CD4-positive, CD25-positive, alpha-beta regulatory T cell (primary cell): Measurements from ENCODE around the gene NFYB. TPM values are rescaled to one million over a fixed set of nuclear protein-coding genes. Genes with fewer than 3 reads are reported as not detected.

ENCODE experiments used
- ATAC-seq, 2 donors: fragments of 150-1000 bp; cut with Tn5 transposase; one replicate each; pipeline ENCODE4 v1.10.0; 2021; ENCODE audit warnings: low read depth in 2 of 2, moderate number of reproducible peaks in 2 of 2, moderate library complexity in 1 of 2
- DNase-seq, 3 donors: peaks; one replicate each; pipeline versions ENCODE4 v3.0.0 to v3.0.0-alpha.2; 2012 to 2022; ENCODE audit warnings: mixed read lengths in 1 of 3
- H3K27ac ChIP-seq: one replicate; pipeline ENCODE4 v1.7.0; 2013; ENCODE audit warnings: mild to moderate bottlenecking, low read length; ENCODE audit not compliant: insufficient read depth, poor library complexity, severe bottlenecking
- H3K27me3 ChIP-seq: one replicate; pipeline ENCODE4 v1.7.0; 2013; ENCODE audit warnings: low read length; ENCODE audit not compliant: control insufficient read depth, insufficient read depth
- H3K36me3 ChIP-seq: one replicate; pipeline ENCODE4 v1.7.0; 2013; ENCODE audit warnings: mild to moderate bottlenecking, low read length, moderate library complexity; ENCODE audit not compliant: control insufficient read depth, insufficient read depth
- H3K4me1 ChIP-seq: 2 replicates; pipeline ENCODE4 v1.7.0; 2013; ENCODE audit warnings: mild to moderate bottlenecking, low read length; ENCODE audit not compliant: insufficient read depth, control insufficient read depth, poor library complexity, severe bottlenecking
- H3K4me3 ChIP-seq: one replicate; pipeline ENCODE4 v1.7.0; 2013; ENCODE audit warnings: low read depth, mild to moderate bottlenecking, low read length, moderate library complexity
- H3K9me3 ChIP-seq, 2 experiments: 1 replicate in 1 of 2; 2 replicates in 1 of 2; pipeline ENCODE4 v1.7.0; 2013; ENCODE audit warnings: low read length in 2 of 2, mild to moderate bottlenecking in 1 of 2, moderate library complexity in 1 of 2; ENCODE audit not compliant: control insufficient read depth in 2 of 2
- H3K27ac Mint-ChIP-seq, 3 donors: one replicate each; pipeline ENCODE4 v1.8.0; 2020 to 2022; ENCODE audit warnings: mild to moderate bottlenecking in 3 of 3, mixed read lengths in 3 of 3, moderate library complexity in 2 of 3
- H3K27me3 Mint-ChIP-seq: one replicate; pipeline ENCODE4 v1.8.0; 2022; ENCODE audit warnings: mild to moderate bottlenecking, mixed read lengths
- H3K36me3 Mint-ChIP-seq: one replicate; pipeline ENCODE4 v1.8.0; 2020; ENCODE audit warnings: mixed read lengths
- H3K4me1 Mint-ChIP-seq, 4 donors: one replicate each; pipeline ENCODE4 v1.8.0; 2020 to 2022; ENCODE audit warnings: mixed read lengths in 4 of 4, mild to moderate bottlenecking in 1 of 4
- H3K4me3 Mint-ChIP-seq, 4 donors: one replicate each; pipeline ENCODE4 v1.8.0; 2020 to 2022; ENCODE audit warnings: mild to moderate bottlenecking in 4 of 4, mixed read lengths in 4 of 4, moderate library complexity in 3 of 4
- H3K9me3 Mint-ChIP-seq, 7 donors: one replicate each; pipeline ENCODE4 v1.8.0; 2020 to 2022; ENCODE audit warnings: mixed read lengths in 7 of 7, mild to moderate bottlenecking in 3 of 7, moderate library complexity in 2 of 7
- polyA plus RNA-seq, 4 donors: library from polyadenylated mRNA; unstranded; fragments of 300-500 nt; fragmentation: Illumina TruSeq; gene quantifications; one replicate each; pipeline ENCODE4 v1.2.3, GENCODE V29; 2021
- total RNA-seq: library from RNA; stranded (reverse); gene quantifications from one replicate; pipeline ENCODE4 v1.2.3, GENCODE V29; 2022

The NFYB gene
- total and polyA plus RNA-seq, 5 donors from 2014 or later = 15.4 to 48.0 (median 42.5) TPM

DNA sequence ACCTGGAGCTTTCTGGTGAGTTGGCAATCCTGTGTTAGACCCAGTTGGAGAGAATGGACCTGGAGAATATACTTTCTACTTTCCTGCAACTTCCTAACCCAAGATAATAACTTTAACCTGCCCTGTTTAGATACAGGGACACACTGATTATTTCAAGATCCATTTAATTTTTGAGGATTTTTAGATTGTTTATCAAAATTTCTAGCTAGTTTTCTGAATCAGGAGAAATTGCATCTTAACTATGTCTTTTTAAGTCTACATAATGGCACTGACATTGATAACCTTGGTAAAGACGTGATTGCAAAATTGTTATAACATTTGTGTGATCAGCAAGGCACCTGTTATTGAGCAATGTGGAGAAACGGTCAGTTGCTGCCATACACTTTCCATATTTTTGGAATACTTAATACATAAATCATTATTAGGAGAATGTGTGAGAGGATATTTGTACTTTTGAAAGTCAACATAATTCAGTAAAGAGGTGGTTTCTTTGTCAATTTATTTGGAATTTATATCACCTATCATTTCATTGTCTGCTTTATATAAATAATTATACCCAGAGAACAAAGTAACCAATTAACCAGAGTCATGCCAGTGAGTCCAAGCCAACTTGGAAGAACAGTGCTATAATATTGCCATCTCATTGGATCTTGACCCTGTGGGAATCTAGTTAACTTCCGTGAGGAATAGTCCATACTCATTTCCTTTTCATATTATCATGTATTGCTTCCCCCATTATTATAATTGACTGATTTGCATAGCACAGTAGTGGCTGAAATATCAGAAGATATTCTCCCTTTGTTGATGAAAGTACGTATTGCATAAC is 28.4 kb downstream of the NFYB start:
- Histone ChIP-seq H3K9me3 (no peaks in the 10 kb centered on the region), H3K4me1 (no peaks in the 10 kb centered on the region), H3K4me3 (no peak overlapping the region), H3K27me3 (no peaks in the 10 kb centered on the region), H3K36me3 (peaks cover 7% of the 10 kb centered on the region), H3K27ac (no peak overlapping the region)
- Mint-ChIP-seq H3K27me3 (no peaks in the 10 kb centered on the region), H3K4me1 (peaks cover 9 to 16% (median 12%) of the 10 kb centered on the region in 4 donors), H3K9me3 (no peaks in the 10 kb centered on the region), H3K36me3 (peaks cover 10% of the 10 kb centered on the region), H3K27ac (peak overlapping the region in 1 of 3 donors; percentile 16), H3K4me3 (no peak overlapping the region)
- ATAC-seq = no peak
- DNase-seq = no peak

DNA sequence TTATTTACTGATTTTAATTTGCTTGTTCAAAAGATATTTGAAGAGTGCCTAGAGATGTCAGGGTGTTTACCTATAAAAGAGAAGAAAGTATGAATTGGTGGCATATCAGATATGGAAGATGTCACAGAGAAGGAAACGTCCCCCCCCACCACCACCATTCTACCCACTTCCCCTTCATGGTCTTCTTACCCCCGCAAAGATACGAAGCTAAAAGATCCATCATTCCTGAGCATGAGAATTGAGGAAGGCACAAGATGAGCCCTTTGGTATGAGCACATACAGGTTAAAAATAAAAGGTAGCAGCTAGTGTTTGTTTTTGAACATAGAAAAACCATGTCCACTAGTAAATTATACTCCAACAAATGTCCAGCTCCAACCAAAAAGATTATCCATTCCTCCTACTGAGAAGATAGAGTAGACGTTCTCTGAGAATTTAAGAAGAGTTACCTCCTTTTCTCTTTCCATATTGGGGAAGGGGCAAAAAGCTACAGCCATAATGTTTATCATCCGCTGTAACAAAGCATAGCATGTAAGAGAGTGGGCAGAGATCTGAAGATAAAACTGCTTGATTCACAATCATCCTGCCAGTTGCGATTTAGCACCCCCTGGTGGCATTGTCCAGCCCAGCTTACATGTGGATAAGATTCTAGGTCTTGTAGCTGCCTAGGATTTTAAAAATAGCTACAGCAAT is 29.1 kb downstream of the NFYB start:
- H3K27ac Mint-ChIP-seq = peak overlapping the region in 2 of 3 donors; percentile 14 to 16
- no peak overlapping the region for H3K4me3 Mint-ChIP-seq
- no peaks in the 10 kb centered on the region for H3K9me3 Mint-ChIP-seq

DNA sequence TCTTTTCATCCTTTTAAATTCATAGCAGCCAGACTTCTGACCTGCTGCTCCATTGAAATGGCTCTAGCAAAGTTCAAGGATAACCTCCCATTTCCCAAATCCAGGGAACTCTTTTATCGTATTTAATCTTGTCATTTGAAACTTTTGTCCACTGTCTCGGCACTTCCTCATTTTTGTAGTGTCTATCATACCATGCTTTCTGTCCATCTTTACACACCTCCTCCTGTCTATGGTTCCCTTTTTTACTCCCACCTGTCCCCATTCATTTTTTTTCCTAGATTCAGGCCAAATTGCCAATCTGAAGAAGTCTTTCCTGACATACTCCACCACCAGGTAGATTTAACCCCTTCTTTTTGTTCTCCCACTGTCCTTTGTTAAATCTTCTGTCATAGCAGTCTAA is 31.0 kb downstream of the NFYB start:
- Histone ChIP-seq H3K4me1 (no peaks in the 10 kb centered on the region), H3K27me3 (no peaks in the 10 kb centered on the region), H3K36me3 (peaks cover 22% of the 10 kb centered on the region), H3K4me3 (no peak overlapping the region), H3K27ac (no peak overlapping the region), H3K9me3 (no peaks in the 10 kb centered on the region)
- no peak overlapping the region for H3K27ac Mint-ChIP-seq
- H3K4me3 Mint-ChIP-seq = no peak overlapping the region
- H3K9me3 Mint-ChIP-seq = no peaks in the 10 kb centered on the region
- peaks cover 19% of the 10 kb centered on the region for H3K36me3 Mint-ChIP-seq
- ATAC-seq (no peak), DNase-seq (no peak)
- peaks cover 7 to 16% (median 10%) of the 10 kb centered on the region in 4 donors for H3K4me1 Mint-ChIP-seq
- H3K27me3 Mint-ChIP-seq = no peaks in the 10 kb centered on the region

More for the DNA sequence above, 29.1 kb downstream of the NFYB start:
- peak; percentile 66 to 91 (median 81) for DNase-seq
- Mint-ChIP-seq H3K36me3 (peaks cover 10% of the 10 kb centered on the region), H3K27me3 (no peaks in the 10 kb centered on the region), H3K4me1 (peaks cover 7 to 16% (median 10%) of the 10 kb centered on the region in 4 donors)
- no peaks in the 10 kb centered on the region for H3K4me1 ChIP-seq
- H3K4me3 ChIP-seq = no peak overlapping the region
- no peak overlapping the region for H3K27ac ChIP-seq
- ATAC-seq = peak; percentile 96
- H3K9me3 ChIP-seq = no peaks in the 10 kb centered on the region
- no peaks in the 10 kb centered on the region for H3K27me3 ChIP-seq
- H3K36me3 ChIP-seq = peaks cover 7% of the 10 kb centered on the region

DNA sequence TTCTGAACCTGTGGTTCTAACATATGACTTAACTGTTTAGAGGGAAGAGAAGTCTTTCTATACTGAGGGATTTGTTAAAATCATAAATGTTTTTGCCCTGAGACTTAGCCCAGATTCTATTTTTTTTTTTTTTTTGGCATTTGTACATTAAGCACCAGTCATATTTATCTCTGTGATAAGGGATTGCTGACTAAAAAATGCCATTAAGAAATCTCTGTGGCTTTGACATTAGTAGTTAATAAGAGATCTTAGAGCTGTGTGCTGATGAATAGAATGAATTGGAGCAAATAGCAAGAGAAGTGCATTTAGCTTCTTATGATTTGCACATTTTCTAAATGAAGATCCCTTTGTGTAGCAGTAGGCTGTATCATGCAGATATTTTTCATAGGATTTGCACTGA is 32.5 kb downstream of the NFYB start:
- H3K27me3 Mint-ChIP-seq = no peaks in the 10 kb centered on the region
- ATAC-seq (no peak), DNase-seq (no peak)
- H3K4me1 Mint-ChIP-seq = peaks cover 7 to 16% (median 10%) of the 10 kb centered on the region in 4 donors
- H3K9me3 ChIP-seq = no peaks in the 10 kb centered on the region
- no peaks in the 10 kb centered on the region for H3K4me1 ChIP-seq
- H3K4me3 Mint-ChIP-seq = no peak overlapping the region
- no peaks in the 10 kb centered on the region for H3K9me3 Mint-ChIP-seq
- H3K36me3 ChIP-seq = peaks cover 29% of the 10 kb centered on the region
- H3K4me3 ChIP-seq = no peak overlapping the region
- peaks cover 22% of the 10 kb centered on the region for H3K36me3 Mint-ChIP-seq
- H3K27ac ChIP-seq = no peak overlapping the region
- no peak overlapping the region for H3K27ac Mint-ChIP-seq
- H3K27me3 ChIP-seq = no peaks in the 10 kb centered on the region

DNA sequence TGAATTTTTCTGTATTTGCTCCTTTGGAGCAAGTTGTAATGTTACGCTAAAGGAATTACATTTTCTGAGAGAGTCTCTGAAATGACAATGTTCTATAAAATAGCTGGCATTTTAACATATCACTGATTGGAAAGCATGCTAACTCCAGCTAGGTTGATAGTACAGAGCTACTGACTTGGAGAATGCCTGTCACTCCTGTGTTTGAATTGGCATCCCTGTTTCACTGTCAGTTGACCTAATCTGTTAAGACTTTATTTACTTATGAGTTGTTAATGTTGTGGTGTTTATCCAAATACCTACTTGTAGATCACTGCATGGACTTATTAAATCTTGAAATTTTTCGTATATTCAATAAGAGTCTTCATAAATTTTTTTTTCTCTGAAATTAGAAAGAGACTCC is 40.1 kb downstream of the NFYB start:
- H3K27ac Mint-ChIP-seq = no peak overlapping the region
- H3K4me3 Mint-ChIP-seq = no peak overlapping the region
- Histone ChIP-seq H3K27ac (no peak overlapping the region), H3K9me3 (no peaks in the 10 kb centered on the region), H3K4me3 (no peak overlapping the region), H3K27me3 (no peaks in the 10 kb centered on the region), H3K4me1 (no peaks in the 10 kb centered on the region), H3K36me3 (peaks cover 75% of the 10 kb centered on the region)
- peaks cover 43% of the 10 kb centered on the region for H3K36me3 Mint-ChIP-seq
- DNase-seq (no peak), ATAC-seq (no peak)
- H3K27me3 Mint-ChIP-seq = no peaks in the 10 kb centered on the region
- H3K4me1 Mint-ChIP-seq = peaks cover 0 to 10% (median 0%) of the 10 kb centered on the region in 4 donors
- no peaks in the 10 kb centered on the region for H3K9me3 Mint-ChIP-seq

DNA sequence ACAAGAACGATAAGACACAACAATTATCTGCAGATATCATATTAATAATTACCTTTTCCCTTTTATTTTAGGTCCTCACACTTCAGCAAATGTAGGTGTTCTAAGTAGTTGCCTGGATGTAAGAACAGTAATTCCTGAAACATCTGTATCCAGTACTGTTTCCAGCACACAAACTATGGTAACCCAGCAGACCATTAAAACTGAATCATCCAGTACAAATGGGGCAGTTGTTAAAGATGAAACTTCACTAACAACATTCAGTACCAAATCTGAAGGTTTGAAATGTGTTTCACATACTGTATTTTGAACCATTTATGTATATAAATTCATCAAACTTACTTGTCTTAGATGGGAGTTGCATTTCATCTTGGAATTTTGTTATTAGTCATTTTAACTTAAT is 42.7 kb downstream of the NFYB start:
- DNase-seq (no peak), ATAC-seq (no peak)
- Mint-ChIP-seq H3K27me3 (no peaks in the 10 kb centered on the region), H3K4me1 (peaks cover 0 to 10% (median 3%) of the 10 kb centered on the region in 4 donors), H3K9me3 (no peaks in the 10 kb centered on the region), H3K4me3 (no peak overlapping the region), H3K36me3 (peaks cover 36% of the 10 kb centered on the region), H3K27ac (no peak overlapping the region)
- Histone ChIP-seq H3K9me3 (no peaks in the 10 kb centered on the region), H3K36me3 (peaks cover 64% of the 10 kb centered on the region), H3K4me3 (no peak overlapping the region), H3K27me3 (no peaks in the 10 kb centered on the region), H3K4me1 (no peaks in the 10 kb centered on the region), H3K27ac (no peak overlapping the region)

DNA sequence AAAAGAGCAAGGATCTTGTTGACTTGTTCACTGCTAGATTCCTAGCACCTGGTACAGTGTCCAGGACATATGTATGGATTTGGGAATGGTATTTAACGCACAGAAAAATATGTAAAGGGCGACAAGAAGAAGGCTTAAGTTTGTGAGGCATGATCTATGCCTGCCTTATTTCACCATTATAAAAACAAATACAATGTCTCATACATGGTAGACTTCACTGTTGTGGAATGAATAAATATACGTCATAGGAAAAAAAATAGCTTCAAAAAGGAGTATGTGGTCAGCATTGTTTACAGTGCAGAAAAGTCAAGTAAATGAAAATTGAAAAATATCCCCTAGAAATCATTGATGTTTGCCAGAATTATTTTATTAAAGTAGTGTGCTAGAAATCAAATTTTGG is 43.7 kb downstream of the NFYB start:
- no peaks in the 10 kb centered on the region for H3K27me3 Mint-ChIP-seq
- H3K9me3 Mint-ChIP-seq = no peaks in the 10 kb centered on the region
- H3K27ac Mint-ChIP-seq = peak overlapping the region in 1 of 3 donors; percentile 18
- H3K27ac ChIP-seq = no peak overlapping the region
- H3K36me3 Mint-ChIP-seq = peaks cover 42% of the 10 kb centered on the region
- ATAC-seq (no peak), DNase-seq (no peak)
- H3K9me3 ChIP-seq = no peaks in the 10 kb centered on the region
- H3K4me3 ChIP-seq = no peak overlapping the region
- peaks cover 68% of the 10 kb centered on the region for H3K36me3 ChIP-seq
- H3K27me3 ChIP-seq = no peaks in the 10 kb centered on the region
- H3K4me1 Mint-ChIP-seq = peaks cover 0 to 10% (median 3%) of the 10 kb centered on the region in 4 donors
- H3K4me1 ChIP-seq = no peaks in the 10 kb centered on the region
- no peak overlapping the region for H3K4me3 Mint-ChIP-seq
